Suprapubic skin (tissue), 4 donors: ENCODE results near the gene TEKT3. TPM values are rescaled to one million over a fixed set of nuclear protein-coding genes. Genes with fewer than 3 reads are reported as not detected.

Source experiments
- DNase-seq, 2 donors: peaks; one replicate each; pipeline ENCODE4 v3.0.0-alpha.2; 2019; ENCODE audit warnings: low spot score in 2 of 2
- H3K27ac ChIP-seq: fragments of 200-600 bp; sonication (generic); one replicate; pipeline ENCODE4 v1.5.1; 2019
- H3K27me3 ChIP-seq: fragments of 200-600 bp; sonication (generic); one replicate; pipeline ENCODE4 v1.5.1; 2019
- H3K36me3 ChIP-seq: fragments of 200-600 bp; sonication (generic); one replicate; pipeline ENCODE4 v1.5.1; 2019
- H3K4me1 ChIP-seq: fragments of 200-600 bp; sonication (generic); one replicate; pipeline ENCODE4 v1.5.1; 2019
- H3K4me3 ChIP-seq: fragments of 200-600 bp; sonication (generic); one replicate; pipeline ENCODE4 v1.5.1; 2019; ENCODE audit warnings: mild to moderate bottlenecking
- H3K9me3 ChIP-seq: fragments of 200-600 bp; sonication (generic); one replicate; pipeline ENCODE4 v1.5.1; 2019
- CTCF ChIP-seq, 2 donors: fragments of 200-600 bp in 1 of 2; fragments of 450-650 bp in 1 of 2; sonication (generic) in 1 of 2; IDR thresholded peaks; one replicate each; pipeline ENCODE4 v1.5.1; 2016 to 2019; ENCODE audit warnings: antibody characterized with exemption in 2 of 2, mild to moderate bottlenecking in 1 of 2, moderate library complexity in 1 of 2
- EP300 ChIP-seq: sonication (generic); formaldehyde crosslinking; IDR thresholded peaks from one replicate; pipeline ENCODE4 v1.6.1; 2017; ENCODE audit warnings: antibody characterized with exemption
- POLR2A ChIP-seq, 2 donors: fragments of 450-650 bp; IDR thresholded peaks; one replicate each; pipeline ENCODE4 v1.6.1; 2017; ENCODE audit warnings: antibody characterized with exemption in 2 of 2, mild to moderate bottlenecking in 2 of 2, moderate library complexity in 2 of 2
- POLR2AphosphoS5 ChIP-seq, 3 donors: sonication (generic); formaldehyde crosslinking; IDR thresholded peaks; one replicate each; pipeline ENCODE4 v1.6.1; 2017; ENCODE audit warnings: antibody characterized with exemption in 3 of 3
- WGBS: methylation state at CpG from one replicate; pipeline ENCODE4 v1.1.5; 2018; 5-methylcytosine and 5-hydroxymethylcytosine counted together
- total RNA-seq, 4 donors: library from RNA; depleted of rRNA; stranded (reverse); fragments of >200 nt; gene quantifications; one replicate each; pipeline ENCODE4 v1.1.0, GENCODE V29; 2016

Gene TEKT3
- total RNA-seq, 4 donors from 2014 or later = not detected

- no peak for TF ChIP-seq POLR2A (IDR thresholded peaks at IDR 0.05)
- no peak for TF ChIP-seq POLR2AphosphoS5 (IDR thresholded peaks at IDR 0.05)
- no peak for TF ChIP-seq EP300
- TF ChIP-seq CTCF (IDR thresholded peaks at IDR 0.05) = no peak
- no peak overlapping the region for H3K27ac ChIP-seq
- H3K9me3 ChIP-seq = no peaks in the 10 kb centered on the region
- H3K4me3 ChIP-seq = no peak overlapping the region
- H3K36me3 ChIP-seq = no peaks in the 10 kb centered on the region
- no peaks in the 10 kb centered on the region for H3K27me3 ChIP-seq
- peaks cover 22% of the 10 kb centered on the region for H3K4me1 ChIP-seq
- 79% methylated on average over 4 of the region's 4 CpGs for WGBS
- no peak for DNase-seq
Measured at GRCh38 chr17:15343749-15344148, 2.4 kb upstream of the TEKT3 start.

GRCh38 chr17:15342460-15342859 lies 1.1 kb upstream of the TEKT3 start:
- DNase-seq = no peak
- 44% methylated on average over 6 of the region's 7 CpGs for WGBS
- no peaks in the 10 kb centered on the region for H3K9me3 ChIP-seq
- H3K27ac ChIP-seq = no peak overlapping the region
- TF ChIP-seq EP300 = no peak
- TF ChIP-seq POLR2A (IDR thresholded peaks at IDR 0.05) = no peak
- no peak for TF ChIP-seq CTCF (IDR thresholded peaks at IDR 0.05)
- TF ChIP-seq POLR2AphosphoS5 (IDR thresholded peaks at IDR 0.05) = no peak
- H3K4me3 ChIP-seq = no peak overlapping the region
- peaks cover 12% of the 10 kb centered on the region for H3K4me1 ChIP-seq
- H3K36me3 ChIP-seq = no peaks in the 10 kb centered on the region
- H3K27me3 ChIP-seq = no peaks in the 10 kb centered on the region

- H3K27me3 ChIP-seq = no peaks in the 10 kb centered on the region
- H3K4me1 ChIP-seq = peaks cover 12% of the 10 kb centered on the region
- H3K4me3 ChIP-seq = peak overlapping the region; percentile 41
- DNase-seq = no peak
- 52% methylated on average over 3 of the region's 3 CpGs for WGBS
- TF ChIP-seq POLR2AphosphoS5 (IDR thresholded peaks at IDR 0.05) (no peak), CTCF (IDR thresholded peaks at IDR 0.05) (no peak), POLR2A (IDR thresholded peaks at IDR 0.05) (no peak), EP300 (no peak)
- no peaks in the 10 kb centered on the region for H3K36me3 ChIP-seq
- H3K9me3 ChIP-seq = no peaks in the 10 kb centered on the region
- H3K27ac ChIP-seq = no peak overlapping the region
Measured at GRCh38 chr17:15341966-15342365, 569 bp upstream of the TEKT3 start.

- TF ChIP-seq CTCF (IDR thresholded peaks at IDR 0.05) = no peak
- TF ChIP-seq POLR2A (IDR thresholded peaks at IDR 0.05) = no peak
- Histone ChIP-seq H3K4me1 (peaks cover 12% of the 10 kb centered on the region), H3K9me3 (no peaks in the 10 kb centered on the region), H3K27me3 (no peaks in the 10 kb centered on the region), H3K4me3 (peak overlapping the region; percentile 41), H3K36me3 (no peaks in the 10 kb centered on the region), H3K27ac (no peak overlapping the region)
- no peak for DNase-seq
- 17% methylated on average over 19 of the region's 19 CpGs for WGBS
Measured at GRCh38 chr17:15340966-15341365, 431 bp downstream of the TEKT3 start.

DNA sequence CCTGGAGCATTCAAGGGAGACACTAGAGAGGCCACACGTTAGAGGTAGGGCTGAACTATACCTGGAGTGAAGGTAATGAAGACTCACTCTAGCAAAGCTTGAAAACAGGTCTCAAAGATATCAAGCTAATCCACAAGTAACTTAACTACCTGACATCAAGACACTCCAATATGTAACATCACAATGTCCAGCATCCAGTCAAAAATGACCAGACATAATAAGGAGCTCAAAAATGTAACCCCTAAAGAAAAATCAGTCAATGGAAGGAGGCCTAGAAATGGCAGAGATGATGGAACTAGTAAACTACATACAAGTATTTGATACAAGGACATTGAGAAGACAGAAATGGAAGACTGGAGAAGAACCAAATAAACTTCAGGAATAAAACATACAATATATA lies 6.0 kb downstream of the TEKT3 start:
- H3K27me3 ChIP-seq = no peaks in the 10 kb centered on the region
- H3K27ac ChIP-seq = no peak overlapping the region
- no peak for DNase-seq
- TF ChIP-seq POLR2A (IDR thresholded peaks at IDR 0.05) (no peak), POLR2AphosphoS5 (IDR thresholded peaks at IDR 0.05) (no peak), CTCF (IDR thresholded peaks at IDR 0.05) (no peak), EP300 (no peak)
- WGBS = 75% methylated on average over 1 of the region's 1 CpG
- H3K4me1 ChIP-seq = no peaks in the 10 kb centered on the region
- no peaks in the 10 kb centered on the region for H3K9me3 ChIP-seq
- no peaks in the 10 kb centered on the region for H3K36me3 ChIP-seq
- H3K4me3 ChIP-seq = no peak overlapping the region
